GM12864 (cell line): ENCODE results near the gene RNF44.

ENCODE experiments used
- DNase-seq: peaks from one replicate; pipeline ENCODE4 v3.0.0-alpha.2; 2011; ENCODE audit warnings: low read depth
- H3K4me3 ChIP-seq: 2 replicates; pipeline ENCODE4 v1.5.1; 2011; ENCODE audit warnings: mild to moderate bottlenecking, low read depth, low read length, control low read depth
- TF ChIP-seq, protein P1 (sequence below): IDR thresholded peaks from 2 replicates; pipeline ENCODE4 v1.5.1; 2011; ENCODE audit warnings: low read depth, mild to moderate bottlenecking, moderate library complexity, low read length, control low read depth, inconsistent platforms; ENCODE audit errors: missing control alignments

Gene RNF44

GRCh38 chr5:176564002-176564401, 26.8 kb upstream of the RNF44 start:
- no peak for DNase-seq
- TF ChIP-seq, protein P1, sequence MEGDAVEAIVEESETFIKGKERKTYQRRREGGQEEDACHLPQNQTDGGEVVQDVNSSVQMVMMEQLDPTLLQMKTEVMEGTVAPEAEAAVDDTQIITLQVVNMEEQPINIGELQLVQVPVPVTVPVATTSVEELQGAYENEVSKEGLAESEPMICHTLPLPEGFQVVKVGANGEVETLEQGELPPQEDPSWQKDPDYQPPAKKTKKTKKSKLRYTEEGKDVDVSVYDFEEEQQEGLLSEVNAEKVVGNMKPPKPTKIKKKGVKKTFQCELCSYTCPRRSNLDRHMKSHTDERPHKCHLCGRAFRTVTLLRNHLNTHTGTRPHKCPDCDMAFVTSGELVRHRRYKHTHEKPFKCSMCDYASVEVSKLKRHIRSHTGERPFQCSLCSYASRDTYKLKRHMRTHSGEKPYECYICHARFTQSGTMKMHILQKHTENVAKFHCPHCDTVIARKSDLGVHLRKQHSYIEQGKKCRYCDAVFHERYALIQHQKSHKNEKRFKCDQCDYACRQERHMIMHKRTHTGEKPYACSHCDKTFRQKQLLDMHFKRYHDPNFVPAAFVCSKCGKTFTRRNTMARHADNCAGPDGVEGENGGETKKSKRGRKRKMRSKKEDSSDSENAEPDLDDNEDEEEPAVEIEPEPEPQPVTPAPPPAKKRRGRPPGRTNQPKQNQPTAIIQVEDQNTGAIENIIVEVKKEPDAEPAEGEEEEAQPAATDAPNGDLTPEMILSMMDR, result no peak

GRCh38 chr5:176562189-176562588, 25.0 kb upstream of the RNF44 start:
- TF ChIP-seq, protein P1, result no peak
- H3K4me3 ChIP-seq, result no peak overlapping the region
- no peak for DNase-seq

More at GRCh38 chr5:176564002-176564401, 26.8 kb upstream of the RNF44 start:
- no peak overlapping the region for H3K4me3 ChIP-seq

- TF ChIP-seq, protein P1, result no peak
- no peak for DNase-seq
These were observed 24.1 kb upstream of the RNF44 start for GRCh38 chr5:176561259-176561658.

DNA sequence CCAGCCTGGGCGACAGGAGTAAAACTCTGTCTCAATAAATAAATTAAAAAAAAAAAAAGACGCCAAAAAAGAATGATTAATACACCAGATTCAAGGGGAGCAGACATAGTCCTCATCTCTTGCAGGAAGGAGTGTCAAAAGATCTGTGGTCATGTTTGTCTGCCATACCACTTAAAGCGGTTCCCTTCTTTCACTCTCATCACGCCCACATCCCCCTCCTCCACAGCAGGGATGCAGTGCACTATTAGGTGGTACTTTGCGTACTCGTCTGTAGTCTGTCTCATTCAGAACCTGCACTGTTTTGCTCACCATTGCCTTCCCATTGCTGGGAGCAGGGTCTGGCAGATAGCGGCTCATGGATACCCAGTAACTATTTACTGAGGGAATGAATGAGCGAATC, 23.2 kb upstream of the RNF44 start:
- TF ChIP-seq, protein P1, result no peak
- no peak for DNase-seq
- H3K4me3 ChIP-seq, result no peak overlapping the region

More at GRCh38 chr5:176561259-176561658, 24.1 kb upstream of the RNF44 start:
- no peak overlapping the region for H3K4me3 ChIP-seq

DNA sequence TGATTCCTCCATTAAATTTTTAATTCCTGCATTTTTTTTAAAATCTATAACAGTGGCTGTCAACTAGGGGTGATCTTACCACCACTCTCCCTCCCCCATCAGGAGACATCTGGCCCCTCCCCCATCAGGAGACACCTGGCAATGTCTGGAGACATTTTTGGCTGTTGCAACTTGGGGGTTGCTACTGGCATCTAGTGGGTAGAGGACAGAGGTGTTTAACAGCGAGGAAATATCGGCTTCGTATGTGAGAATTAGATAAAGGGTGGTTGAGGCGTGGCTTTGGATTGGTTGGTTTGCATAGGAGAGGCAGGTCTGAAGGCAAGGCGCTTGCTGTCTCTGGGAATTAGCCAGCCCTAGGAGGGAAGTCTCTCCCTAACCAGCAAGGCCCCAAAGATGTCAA, 22.5 kb upstream of the RNF44 start:
- TF ChIP-seq, protein P1, result no peak
- no peak for DNase-seq
- no peak overlapping the region for H3K4me3 ChIP-seq

DNA sequence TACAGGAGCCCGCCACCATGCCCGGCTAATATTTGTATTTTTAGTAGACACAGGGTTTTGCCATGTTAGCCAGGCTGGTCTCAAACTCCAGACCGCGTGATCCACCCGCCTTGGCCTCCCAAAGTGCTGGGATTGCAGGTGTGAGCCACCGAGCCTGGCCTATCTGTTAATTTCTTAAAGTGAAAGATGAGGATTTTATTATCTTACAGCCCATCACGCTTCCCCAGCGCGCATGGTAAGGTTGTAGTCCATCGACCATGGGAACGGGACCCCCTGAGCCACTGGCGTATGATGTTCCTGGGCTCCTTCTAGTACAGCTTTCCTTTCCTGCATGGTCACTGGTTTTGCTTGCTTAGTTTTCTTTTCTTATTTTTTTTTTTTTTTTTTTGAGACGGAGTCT, 20.6 kb upstream of the RNF44 start:
- TF ChIP-seq, protein P1, result no peak
- no peak overlapping the region for H3K4me3 ChIP-seq

GRCh38 chr5:176553260-176554085, 16.3 kb upstream of the RNF44 start:
- TF ChIP-seq, protein P1, result no peak
- H3K4me3 ChIP-seq, result no peak overlapping the region
- no peak for DNase-seq

More for the DNA sequence above, 20.6 kb upstream of the RNF44 start:
- DNase-seq, result no peak
